HG02763 (cell line): ENCODE measurements around the gene SHANK3.
"Not testable (repeated sequence)": the region's sequence is repeated elsewhere in the genome, so short reads cannot be mapped to it uniquely, and the experiment has no call there.

ENCODE experiments used
- ATAC-seq: cut with Tn5 transposase; IDR thresholded peaks from one replicate; pipeline ENCODE4 v1.9.1; 2021; ENCODE audit warnings: mild to moderate bottlenecking, moderate library complexity; ENCODE audit not compliant: unreplicated experiment

SHANK3 gene

DNA sequence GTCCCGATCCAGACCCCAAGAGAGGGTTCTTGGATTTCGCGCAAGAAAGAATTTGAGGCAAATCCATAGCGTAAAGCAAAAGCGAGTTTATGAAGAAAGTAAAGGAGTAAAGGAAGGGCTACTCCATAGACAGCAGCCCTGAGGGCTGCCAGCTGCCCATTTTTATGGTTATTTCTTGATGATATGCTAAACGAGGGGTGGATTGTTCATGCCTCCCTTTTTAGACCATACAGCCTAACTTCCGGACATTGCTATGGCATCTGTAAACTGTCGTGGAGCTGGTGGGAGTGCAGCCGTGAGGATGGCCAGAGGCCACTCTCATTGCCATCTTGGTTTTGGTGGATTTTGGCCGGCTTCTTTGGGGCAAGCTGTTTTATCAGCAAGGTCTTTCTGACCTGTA is 19.4 kb upstream of the SHANK3 start:
- ATAC-seq, result no peak

DNA sequence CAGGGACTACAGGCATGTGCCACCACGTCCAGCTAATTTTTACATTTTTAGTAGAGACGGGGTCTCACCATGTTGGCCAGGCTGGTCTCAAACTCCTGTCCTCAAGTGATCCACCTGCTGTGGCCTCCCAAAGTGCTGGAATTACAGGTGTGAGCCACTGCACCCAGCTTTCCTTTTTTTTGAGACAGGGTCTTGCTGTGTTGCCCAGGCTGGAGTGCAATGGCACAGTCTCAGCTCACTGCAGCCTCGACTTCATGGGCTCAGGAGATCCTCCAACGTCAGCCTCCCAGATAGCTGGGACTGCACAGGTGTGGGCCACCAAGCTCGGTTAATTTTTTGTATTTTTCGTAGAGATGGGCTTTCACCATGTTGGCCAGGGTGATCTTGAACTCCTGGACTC is 18.0 kb upstream of the SHANK3 start:
- not testable (repeated sequence) for ATAC-seq

DNA sequence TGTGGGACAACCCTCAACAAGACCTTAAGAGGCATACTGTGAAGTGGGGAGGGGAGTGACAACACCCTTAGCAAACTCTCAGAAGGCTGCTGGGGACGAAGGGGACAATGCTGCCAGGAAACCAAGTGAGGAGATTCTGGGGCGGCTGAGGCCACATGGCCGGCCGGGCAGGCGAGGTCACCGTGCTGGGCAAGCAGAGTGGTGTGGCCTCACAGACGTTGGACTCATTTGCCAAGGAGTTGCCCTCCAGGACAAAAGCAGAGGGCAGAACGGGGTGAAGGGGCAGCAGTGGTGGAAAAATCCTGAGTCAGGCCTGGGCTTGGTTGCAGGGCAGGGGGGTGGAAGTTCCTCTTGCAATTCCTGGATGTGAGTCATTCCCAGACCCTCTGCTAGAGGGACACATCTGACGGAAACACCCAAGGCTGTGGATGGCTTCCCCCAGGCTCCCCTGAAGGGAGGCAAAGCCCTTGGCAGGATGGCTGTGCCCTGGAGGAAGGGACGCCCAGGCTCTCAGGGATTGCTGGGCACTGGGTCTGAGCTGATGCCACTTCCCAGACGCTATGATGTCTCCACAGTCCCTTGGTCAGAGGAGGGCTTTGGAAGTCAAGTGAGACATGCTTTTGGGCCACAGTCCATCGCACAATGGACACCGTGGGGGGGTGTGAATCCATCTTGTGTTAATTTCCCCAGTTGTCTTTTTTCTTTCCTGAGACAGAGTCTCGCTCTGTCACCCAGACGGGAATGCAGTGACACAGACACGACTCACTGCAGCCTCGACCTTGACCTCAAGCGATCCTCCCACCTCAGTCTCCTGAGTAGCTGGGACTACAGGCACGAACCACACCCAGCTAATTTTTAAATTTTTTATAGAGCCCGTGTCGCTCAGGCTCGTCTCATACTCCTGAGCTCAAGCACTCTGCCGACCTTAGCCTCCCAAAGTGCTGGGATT is 16.2 kb upstream of the SHANK3 start:
- ATAC-seq, result no peak

DNA sequence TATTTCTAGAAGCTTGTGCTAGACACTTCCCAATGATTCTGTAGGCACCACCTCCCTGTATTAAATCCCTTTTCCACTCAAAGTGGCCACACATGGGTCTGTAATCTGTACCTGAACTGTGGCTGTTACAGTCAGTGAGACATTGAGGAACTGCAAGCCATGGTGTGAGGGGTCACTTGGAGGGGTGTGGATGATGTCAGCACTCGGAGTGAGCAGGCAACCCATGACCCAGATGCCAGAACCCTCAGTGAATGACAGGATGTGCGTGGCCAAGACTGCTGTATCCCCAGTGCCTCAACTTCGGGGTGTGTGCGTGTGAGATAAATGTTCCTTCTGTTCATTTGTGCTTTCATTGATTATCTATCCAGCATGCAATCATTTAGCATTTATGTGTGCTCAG is 14.7 kb upstream of the SHANK3 start:
- no peak for ATAC-seq

DNA sequence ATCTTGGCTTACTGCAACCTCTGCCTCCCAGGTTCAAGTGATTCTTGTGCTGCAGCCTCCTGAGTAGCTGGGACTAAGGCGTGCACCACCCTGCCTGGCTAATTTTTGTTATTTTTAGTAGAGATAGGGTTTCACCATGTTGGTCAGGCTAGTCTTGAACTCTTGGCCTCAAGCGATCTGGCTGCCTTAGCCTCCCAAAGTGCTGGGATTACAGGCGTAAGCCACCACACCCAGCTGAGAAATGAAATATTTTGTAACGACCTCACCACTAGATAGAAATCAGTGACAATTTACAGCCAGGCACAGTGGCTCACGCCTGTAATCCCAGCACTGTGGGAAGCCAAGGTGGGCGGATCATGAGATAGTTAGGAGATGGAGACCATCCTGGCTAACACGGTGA is 12.9 kb upstream of the SHANK3 start:
- not testable (repeated sequence) for ATAC-seq

DNA sequence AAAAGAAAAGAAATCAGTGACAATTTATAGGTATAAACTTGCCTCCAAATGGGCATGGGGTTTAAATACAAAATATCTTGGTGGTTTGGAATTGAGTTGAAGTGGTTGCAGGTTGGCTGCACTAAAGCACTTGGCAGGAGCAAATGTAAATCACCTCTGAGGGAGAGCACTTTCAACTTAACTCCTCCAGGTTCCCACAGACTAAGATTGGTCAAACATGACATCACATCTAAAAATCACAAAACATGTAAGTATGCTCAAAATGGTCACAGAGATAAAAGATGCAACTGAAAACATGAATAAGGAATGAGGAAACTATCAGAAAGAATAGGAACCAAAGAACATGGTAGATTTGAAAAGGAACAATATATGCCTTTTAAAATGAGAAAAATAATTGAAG is 12.3 kb upstream of the SHANK3 start:
- no peak for ATAC-seq

DNA sequence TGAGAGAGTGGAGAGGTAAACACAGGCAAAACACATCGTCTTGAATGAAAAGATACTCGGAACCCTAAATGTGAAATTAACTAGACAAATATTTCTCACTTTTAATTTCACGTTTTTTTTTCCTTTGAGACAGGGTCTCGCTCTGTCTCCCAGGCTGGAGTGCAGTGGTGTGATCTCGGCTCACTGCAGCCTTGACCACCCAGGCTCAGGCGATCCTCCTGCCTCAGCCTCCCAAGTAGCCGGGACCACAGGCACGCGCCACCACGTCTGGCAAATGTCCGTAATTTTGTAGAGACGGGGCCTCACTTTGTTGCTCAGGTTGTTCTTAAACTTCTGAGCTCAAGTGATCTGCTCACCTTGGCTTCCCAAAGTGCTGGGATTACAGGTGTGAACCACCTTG is 7.4 kb upstream of the SHANK3 start:
- ATAC-seq, result no peak

DNA sequence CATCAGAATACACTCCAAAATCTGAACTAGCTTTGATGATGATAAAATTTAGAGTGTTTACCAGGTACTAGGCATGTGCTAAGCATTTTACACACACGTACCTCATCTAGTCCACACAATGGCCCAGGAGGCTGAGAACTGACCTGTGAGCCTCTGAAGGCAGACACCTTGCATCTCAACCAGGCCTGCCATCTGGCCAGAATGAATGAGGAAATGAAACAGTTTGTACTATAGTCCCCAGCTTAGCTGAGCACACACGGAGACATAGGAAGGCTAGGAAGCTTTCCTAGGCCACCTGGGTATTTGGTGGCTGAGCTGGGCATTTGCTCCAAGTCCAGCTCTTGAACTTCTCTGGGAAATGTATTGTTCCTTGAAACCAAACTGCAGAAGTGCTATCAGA is 6.9 kb upstream of the SHANK3 start:
- no peak for ATAC-seq

DNA sequence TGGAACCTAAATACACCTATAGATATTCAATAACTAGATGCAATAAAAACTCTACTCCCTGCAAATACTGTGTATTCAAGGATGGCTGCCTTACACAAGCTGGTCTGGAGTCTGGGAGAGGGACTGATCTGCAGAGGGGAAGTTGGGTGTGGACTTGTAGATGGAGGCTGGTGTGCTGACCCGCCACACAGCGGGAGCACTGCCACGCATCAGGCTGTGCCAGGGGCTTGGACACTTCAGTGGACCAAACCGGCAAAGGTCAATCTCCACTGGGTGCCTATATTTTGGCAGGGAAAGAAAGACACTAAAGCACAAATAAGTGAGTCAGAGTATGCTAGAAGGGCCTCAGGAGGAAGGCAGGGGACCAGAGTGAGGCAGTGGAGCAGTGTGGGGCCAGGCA is 2.1 kb upstream of the SHANK3 start:
- no peak for ATAC-seq

DNA sequence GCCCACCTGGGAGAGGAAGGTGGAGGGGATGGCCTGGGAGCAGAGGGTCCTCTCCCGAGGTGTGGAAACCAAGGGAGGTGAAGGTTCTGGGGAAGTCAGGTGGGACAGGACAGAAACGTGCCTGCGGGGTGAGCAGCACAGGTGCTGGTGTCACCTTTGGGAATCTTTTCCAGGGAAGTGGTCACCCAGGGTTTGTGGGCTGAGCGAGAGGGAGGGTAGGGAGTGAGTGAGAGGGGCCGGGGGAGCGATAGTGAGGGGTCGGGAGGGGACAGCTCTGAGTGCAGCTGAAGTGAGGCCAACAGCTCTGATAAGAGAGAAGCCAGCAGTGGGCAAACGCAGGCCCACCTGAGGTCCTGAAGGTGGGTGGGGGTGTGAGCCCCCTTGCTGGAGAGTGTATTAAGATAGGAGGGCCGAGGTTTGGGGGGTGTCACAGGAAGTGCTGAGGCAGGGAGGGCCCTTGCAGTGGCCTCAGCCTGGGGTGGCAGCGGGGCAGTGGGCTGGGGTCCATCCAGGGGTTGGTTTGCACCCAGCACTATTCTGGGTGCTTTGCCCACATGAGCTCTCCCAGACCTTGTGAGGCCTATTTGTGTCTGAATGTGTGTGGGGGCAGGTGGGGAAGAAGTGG is 1.6 kb upstream of the SHANK3 start:
- ATAC-seq, result no peak

DNA sequence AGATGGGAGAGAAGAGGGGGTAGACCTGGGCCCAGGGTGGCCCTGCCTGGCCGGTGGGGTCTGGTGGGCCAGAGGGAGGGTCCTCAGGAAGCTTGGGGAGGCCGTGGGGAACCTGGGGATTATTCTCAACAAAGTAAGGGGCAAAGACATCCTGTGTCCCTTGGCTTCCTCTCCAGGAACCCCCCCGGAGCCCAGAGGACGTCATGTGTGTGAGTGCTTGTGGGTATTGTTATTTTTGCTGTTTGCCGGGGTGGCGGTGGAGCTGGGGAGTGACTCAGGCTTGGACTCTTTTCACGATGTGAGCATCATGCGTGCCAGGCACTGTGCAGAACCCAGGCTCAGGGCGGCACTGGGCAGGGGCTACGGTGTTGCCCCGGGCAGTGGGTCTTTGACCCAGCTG is 982 bp upstream of the SHANK3 start:
- no peak for ATAC-seq

DNA sequence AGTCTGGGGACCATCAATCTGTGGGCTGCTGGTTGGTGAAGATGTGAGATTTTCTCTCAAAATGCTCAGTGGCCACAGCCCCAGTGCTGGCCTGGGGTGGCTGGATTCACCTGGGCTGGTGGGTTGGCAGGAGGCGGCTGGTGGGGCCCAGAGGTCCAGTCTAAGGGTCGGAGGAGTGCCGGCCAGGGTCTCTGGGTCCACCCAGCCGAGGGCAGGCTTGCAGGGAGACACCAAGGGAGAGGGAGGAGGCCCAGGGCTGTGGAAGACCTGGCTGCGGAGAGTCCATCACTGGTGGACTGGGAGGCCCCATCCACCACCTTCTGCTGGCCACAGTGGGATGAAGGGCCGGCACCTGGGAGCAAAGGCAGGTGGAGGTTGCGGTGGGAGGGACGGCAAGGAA is 582 bp upstream of the SHANK3 start:
- ATAC-seq, result no peak

DNA sequence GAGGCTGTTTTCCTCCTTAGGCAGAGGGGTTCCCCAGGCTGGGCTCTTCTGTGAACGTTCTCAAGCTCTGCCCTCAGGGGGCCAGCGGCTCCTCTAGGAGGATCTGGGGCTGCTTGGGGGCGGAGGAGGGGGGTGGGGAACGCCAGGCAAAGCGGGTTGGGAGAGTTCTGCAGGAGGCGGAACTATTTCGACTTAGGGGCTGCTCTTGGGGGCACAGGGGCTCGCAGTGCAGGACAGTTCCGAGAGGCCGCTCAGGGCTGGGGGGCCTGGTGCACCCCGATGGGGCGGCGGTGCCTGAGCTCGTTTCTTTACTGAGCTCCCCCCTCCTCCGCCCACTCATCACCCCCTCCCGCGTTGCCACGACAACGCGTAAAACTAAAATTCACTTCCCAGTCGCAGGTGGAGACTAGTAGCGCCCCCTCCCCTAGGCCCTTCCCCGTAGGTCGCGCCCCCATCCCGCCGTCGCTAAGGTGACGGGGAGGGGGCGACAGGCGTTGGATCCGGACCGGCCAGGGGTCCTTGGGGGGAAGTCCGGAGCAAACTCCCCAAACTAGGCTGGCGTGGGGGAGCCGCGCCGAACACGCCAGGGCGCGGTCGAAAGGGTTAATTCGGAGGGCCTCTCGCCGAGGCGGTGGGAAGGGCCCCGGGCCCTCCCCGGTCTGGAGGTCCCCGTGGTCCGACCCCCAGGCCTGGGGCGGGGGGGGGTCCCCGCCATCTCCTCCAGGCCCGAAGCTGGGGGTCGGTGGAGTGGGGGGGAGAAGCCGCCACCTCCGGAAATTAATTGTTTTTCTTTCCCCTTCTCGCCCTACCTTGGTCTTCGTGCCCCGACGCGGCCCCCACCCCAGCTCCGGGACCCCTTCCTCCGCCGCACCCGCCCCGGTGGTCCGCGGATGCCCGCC is 857 bp downstream of the SHANK3 start:
- ATAC-seq, result no peak

DNA sequence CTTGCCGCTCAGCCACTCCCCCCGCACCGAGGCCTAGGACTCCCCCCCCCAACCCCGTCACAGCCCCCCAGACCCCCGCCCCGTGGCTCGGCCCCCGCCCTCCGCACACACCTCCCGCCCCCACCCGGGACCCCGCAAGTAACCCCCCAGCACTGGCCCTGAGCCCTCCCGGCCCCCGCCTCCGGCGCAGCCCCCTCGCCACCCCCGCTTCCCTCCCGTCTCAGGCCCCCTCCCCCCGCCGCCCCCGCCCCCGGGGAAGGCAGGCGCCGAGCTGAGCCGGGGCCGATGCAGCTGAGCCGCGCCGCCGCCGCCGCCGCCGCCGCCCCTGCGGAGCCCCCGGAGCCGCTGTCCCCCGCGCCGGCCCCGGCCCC is 1.5 kb downstream of the SHANK3 start:
- ATAC-seq, result no peak

DNA sequence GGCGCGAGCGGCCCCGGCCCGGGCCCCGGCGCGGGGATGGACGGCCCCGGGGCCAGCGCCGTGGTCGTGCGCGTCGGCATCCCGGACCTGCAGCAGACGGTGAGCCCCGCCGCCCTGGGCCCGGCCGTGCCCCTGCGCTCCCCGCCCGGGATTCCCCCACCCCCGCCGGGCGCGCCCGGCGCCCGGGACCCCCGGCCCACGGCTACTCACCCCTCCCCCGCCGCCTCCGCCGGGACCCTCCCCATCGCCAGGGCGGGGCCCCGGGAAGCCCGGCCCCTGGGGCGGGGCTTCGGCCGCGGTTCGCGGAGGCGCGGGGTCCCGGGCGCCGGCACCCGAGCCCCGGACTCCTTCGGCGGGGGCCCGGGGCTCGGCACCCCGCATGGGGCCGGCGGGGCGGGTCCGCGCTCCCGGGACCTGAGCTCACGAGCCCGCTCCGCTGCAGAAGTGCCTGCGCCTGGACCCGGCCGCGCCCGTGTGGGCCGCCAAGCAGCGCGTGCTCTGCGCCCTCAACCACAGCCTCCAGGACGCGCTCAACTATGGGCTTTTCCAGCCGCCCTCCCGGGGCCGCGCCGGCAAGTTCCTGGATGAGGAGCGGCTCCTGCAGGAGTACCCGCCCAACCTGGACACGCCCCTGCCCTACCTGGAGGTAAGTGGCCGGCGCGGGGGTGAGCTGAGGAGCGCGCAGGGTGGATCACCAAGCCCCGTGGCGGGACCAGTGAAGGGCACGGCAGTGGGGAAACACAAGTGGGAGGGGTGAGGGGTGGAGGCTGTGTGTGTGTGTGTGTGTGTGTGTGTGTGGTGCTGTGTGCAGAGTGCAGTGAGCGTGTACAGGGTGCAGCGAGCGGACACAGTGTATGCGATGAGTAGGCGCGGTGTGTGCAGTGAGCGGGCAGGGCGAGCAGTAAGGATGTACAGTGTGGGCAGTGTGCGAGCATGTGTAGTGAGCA is 2.3 kb downstream of the SHANK3 start:
- no peak for ATAC-seq

DNA sequence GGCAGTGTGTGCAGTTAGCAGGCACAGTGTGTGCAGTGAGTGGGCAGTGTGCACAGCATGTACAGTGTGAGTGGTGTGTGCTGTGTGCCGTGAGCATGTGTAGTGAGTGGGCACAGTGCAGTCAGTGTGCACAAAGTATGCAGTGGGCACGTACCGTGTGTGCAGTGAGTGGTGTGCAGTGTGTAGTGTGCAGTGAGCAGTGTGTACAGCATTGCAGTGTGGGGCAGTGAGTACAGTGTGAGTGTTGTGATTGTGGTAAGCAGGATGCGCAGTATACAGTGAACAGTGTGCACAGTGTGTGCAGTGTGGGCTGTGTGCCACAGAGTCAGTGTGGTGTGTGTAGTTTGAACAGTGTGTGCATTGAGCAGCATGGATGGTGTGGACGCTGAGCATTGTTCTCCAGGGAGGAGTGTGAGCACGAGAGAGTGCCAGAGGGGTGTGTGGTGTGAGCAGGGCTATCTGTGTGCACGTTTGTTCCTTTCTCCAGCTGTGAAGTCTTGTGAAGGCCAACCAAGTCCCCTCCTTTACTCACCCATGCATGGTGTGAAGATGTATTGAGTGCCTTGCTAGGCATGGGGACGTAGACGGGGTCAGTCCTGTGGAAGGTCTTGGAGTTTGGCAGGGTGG is 3.0 kb downstream of the SHANK3 start:
- no peak for ATAC-seq

DNA sequence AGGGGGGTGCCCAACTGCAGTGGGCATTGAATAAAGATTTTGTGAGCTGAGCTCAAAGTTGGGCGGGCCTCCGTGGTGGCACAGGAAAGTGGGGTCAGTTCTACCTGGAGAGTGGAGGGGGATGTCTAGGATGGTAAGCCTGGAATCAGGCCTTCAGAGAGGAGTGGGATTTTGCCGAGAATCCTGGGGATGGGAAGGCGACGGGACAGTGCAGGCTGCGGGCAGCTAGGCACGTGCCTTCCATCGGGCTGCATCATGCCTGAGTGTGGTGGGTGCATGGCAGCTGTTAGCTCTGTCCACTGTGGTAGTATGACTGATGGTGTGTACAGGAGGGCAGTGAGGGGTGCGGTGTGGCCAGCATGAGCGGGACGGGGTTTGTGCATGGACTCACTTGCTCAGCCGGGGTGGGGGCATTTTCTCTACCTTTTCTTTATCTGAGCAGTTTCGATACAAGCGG is 3.6 kb downstream of the SHANK3 start:
- ATAC-seq, result no peak

DNA sequence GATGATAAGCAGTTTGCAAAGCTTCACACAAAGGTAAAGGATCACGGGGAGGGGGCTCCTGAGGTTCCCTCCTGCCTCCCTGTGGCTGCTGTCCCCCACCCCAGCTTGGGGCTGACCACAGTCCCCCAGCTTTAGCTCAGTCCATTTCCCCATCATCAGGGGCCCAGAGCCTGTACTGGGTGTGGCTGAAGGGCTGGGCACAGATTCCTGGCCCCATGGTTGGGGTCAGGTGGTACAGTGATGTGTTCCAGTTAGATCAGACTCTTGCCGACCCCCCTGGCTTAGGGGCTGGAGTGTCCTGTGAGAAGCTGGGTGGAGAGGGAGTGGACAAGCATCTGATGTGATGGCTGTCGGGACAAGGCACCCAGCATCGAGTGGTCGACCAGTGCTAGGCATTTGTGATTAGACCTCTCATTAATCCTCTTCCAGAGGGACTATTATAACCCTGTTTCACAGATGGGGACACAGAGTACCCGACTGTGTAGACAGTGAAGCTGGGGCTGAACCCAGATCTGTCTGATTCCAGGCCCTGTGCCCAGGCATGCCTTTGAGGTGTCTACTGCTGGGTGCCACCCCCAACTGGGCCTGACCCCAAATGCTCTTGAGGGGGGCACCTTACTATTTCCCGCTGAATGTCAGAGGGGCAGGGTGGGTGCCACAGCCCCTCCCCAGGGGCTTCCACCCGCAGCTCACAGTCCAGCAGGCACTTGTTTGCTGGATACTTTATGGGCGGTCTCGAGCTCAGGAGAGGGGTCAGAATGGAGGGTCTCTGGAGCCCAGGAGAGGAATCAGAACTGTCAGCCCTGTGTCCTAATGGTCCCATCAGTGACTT is 4.3 kb downstream of the SHANK3 start:
- ATAC-seq, result no peak
